ENCODE results near the gene EFCAB7.
A peak's percentile ranks its signal among the peaks of the same experiment; 100 is the strongest.

Gene EFCAB7, protein sequence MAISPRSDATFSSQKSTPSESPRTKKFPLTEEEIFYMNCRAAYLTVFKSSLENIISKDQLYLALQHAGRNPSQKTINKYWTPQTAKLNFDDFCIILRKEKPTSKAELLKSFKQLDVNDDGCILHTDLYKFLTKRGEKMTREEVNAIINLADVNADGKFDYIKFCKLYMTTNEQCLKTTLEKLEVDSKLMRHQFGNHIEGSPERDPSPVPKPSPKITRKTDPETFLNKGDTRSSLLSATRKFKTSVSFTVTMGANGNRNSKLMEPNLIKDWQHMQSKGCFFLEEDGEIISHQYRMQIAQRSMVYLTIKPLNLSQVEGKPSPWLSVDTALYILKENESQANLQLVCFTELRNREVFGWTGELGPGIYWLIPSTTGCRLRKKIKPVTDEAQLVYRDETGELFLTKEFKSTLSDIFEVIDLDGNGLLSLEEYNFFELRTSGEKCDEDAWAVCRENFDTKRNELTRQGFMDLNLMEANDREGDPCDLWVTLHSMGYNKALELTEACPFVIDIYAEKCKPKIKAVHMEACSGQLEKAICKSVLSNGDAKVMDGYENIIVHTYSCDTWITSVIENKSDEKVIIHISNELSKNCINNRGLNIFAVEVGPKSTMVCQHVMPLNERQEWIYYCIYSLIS

GRCh38 chr1:63522891-63523728, at the start of gene EFCAB7, which contains the start of gene ITGB3BP:
Gene EFCAB7, plus strand, starts transcription at chr1:63523525. Its CDS starts 2,048 bp downstream, at chr1:63525573.
Gene ITGB3BP, minus strand, starts transcription at chr1:63523225. Its CDS starts 92 bp downstream, at chr1:63523133.
- DNase-seq (ENCODE audit: low read depth, low spot score) = peak; percentile 47

DNA sequence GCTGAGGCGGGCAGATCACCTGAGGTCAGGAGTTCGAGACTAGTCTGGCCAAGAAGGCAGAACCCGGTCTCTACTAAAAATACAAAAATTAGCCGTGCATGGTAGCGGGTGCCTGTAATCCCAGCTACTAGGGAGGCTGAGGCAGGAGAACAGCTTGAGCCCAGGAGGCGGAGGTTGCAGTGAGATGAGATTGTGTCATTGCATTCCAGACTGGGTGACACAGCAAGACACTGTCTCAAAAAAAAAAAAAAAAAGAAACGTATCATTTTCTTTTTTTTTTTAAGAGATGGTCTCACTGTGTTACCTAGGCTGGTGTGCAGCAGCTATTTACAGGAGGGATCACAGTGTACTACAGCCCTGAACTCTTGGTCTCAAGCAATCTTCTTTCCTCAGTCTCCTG, 47.6 kb upstream of the EFCAB7 start:
- no peak for DNase-seq (ENCODE audit: low read depth, low spot score)

GRCh38 chr1:63480057-63480456, 43.3 kb upstream of the EFCAB7 start:
- DNase-seq (ENCODE audit: low read depth, low spot score) = no peak

DNA sequence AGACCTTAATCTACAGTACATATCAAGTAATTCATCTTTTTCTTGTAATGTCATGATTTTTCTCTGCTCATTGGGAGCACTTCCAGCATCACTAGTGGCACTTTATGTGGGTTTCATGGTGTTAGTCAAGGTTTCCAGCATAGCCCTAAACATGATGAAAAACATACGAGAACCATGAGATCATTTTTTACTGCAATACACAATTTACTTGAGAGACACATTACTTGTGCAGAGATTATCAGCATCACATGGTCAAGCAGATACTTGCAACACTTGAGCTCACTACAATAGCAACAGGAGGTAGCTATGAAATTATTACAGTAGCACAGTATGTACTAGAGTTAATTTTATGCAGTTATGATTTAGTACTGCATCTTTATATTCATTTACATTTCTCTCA, 36.7 kb upstream of the EFCAB7 start:
- no peak for DNase-seq (ENCODE audit: low read depth, low spot score)

- no peak for DNase-seq (ENCODE audit: low read depth, low spot score)
These were observed 35.8 kb upstream of the EFCAB7 start for GRCh38 chr1:63487336-63488065.

DNA sequence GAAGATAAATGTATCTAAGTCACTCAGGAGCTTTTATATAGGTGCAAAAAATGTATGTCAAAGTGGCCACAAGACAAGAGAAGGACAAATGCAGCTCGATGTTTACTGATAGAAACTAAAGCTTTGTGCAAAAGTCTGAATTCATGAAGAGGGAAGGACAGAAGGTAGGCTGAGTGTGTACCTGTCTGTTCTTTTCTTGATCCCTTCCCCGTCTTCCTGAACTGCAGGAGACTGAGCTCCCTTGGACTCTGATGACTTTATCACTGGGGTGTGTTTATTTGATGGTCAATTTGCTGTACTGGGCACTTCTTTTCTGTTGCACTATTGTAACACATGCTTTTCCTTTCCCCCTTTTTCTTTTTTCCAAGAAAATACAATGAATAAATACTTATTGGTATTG, 25.7 kb upstream of the EFCAB7 start:
- DNase-seq (ENCODE audit: low read depth, low spot score) = no peak

DNA sequence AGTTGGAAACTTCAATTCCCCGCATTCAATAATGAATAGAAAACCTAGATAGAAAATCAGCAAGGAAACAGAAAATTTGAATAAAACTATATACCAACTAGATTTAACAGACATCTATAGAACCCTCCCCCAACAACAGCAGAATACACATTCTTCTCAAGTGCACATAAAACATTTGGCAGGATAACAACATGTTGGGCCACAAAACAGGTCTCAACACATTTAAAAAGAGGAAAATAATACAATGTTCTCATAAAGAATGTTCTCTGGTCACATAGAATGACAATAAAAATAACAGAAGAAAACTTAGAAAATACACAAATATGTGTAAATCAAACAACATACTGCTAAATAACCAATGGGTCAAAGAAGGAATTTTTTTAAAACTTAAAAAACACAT, 25.2 kb upstream of the EFCAB7 start:
- no peak for DNase-seq (ENCODE audit: low read depth, low spot score)

- no peak for DNase-seq (ENCODE audit: low read depth, low spot score)
These were observed 22.1 kb upstream of the EFCAB7 start for GRCh38 chr1:63501256-63501655.

DNA sequence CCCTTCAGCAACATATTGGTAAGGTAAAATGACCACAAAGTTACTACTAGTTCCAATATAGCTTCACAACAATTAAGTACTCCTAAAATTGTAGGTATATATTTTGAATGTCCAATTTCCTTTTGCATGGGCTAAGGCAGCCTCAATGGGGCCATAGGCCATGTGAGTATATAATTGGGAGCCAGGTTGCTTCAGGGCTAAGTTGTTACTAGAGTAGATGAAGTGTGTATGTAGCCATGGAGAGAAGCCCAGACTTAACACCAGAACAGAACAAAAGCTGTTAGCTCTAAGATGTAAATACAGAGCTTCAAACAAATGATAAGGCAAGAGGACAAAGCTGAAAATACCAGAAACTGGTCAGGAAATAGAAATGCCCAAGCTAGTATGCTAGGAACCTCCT, 16.5 kb upstream of the EFCAB7 start:
- DNase-seq (ENCODE audit: low read depth, low spot score) = no peak

DNA sequence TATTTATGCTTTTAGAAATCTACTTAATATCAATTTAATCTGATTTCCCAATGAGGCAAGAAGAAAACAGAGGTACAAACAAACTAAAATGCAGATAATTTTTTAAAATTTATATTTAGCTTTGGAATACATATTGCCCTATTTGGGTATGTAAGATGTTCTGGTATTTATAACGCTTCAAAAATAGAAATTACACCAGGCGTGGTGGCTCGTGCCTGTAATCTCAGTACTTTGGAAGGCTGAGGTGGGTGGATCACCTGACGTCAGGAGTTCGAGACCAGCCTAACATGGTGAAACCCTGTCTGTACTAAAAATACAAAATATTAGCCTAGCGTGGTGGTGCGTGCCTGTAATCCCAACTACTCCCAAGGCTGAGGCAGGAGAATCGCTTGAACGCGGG, 13.6 kb upstream of the EFCAB7 start:
- no peak for DNase-seq (ENCODE audit: low read depth, low spot score)

- DNase-seq (ENCODE audit: low read depth, low spot score) = no peak
These were observed 10.7 kb upstream of the EFCAB7 start for GRCh38 chr1:63512584-63512983.

GRCh38 chr1:63516629-63517028, 6.7 kb upstream of the EFCAB7 start:
- no peak for DNase-seq (ENCODE audit: low read depth, low spot score)

DNA sequence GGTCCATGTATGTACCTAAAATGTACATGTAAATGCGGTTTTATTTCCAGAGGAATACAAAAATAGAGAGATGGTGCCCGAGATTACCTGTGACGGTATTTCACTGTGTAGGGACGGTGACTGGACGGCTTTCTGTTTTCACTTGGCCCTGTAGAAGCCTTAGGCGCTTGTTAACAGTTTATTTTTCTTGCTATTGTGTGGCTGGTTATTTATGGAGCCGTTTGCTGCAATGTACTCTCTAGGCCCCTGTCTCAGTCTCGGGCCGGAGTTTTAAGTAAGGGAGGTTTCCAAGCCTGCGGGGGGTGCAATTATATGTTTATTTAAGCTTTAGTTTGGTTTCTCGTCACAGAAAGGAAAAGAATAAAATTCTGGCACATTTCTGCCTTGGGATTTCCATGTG, 413 bp downstream of the EFCAB7 start:
- no peak for DNase-seq (ENCODE audit: low read depth, low spot score)

GRCh38 chr1:63524201-63524600, 876 bp downstream of the EFCAB7 start:
- DNase-seq (ENCODE audit: low read depth, low spot score) = no peak

- no peak for DNase-seq (ENCODE audit: low read depth, low spot score)
These were observed 9.4 kb downstream of the EFCAB7 start for GRCh38 chr1:63532727-63533126.

DNA sequence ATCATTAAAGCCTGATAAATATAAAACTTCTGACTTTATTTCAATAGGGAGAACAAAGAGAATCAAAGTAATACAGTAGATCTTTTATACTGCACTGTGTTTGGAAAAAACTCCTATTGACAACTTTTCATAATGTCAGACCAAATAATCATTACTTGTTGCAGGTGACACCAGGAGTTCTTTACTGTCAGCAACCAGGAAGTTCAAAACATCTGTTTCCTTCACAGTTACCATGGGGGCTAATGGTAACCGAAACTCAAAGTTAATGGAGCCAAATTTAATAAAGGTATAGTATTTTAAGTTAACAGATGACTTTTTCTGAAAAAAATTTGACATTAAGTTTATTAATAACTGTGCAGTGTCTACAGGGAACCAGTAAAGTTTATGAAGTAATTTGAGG, 10.6 kb downstream of the EFCAB7 start:
- no peak for DNase-seq (ENCODE audit: low read depth, low spot score)

GRCh38 chr1:63534406-63534805, 11.1 kb downstream of the EFCAB7 start:
- DNase-seq (ENCODE audit: low read depth, low spot score) = no peak

- no peak for DNase-seq (ENCODE audit: low read depth, low spot score)
These were observed 13.7 kb downstream of the EFCAB7 start for GRCh38 chr1:63537006-63537405.

DNA sequence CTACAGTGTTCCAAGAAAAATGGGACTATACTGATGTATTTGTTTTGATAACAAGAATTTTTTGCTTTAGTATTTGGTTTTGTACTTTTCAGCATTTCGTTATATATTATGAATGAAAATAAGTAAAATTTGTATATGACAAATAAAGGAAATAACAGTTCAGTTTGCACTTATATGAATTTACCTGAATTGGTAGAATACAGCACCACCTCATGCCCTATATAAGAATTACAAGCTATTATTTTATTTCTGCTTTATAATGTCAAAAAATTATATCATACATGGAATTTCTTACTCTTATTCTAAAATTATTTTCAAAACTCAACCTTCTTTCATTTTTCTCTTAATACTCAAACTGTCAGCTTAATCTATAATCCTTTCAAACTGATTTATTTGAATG, 14.6 kb downstream of the EFCAB7 start:
- DNase-seq (ENCODE audit: low read depth, low spot score) = no peak

GRCh38 chr1:63545780-63546179, 22.5 kb downstream of the EFCAB7 start:
- DNase-seq (ENCODE audit: low read depth, low spot score) = no peak

- no peak for DNase-seq (ENCODE audit: low read depth, low spot score)
These were observed 24.4 kb downstream of the EFCAB7 start for GRCh38 chr1:63547621-63548294.
